OCI-LY1 (cell line): ENCODE results near the gene ESPL1.

Source experiments
- H2AFZ ChIP-seq: fragments of 200-600 bp; sonication (generic), shearing (Covaris generic); 2 replicates; pipeline ENCODE4 v1.6.0; 2014; ENCODE audit warnings: antibody characterized with exemption, mild to moderate bottlenecking, low read length
- H3F3A ChIP-seq: fragments of 200-600 bp; sonication (generic), shearing (Covaris generic); 2 replicates; pipeline ENCODE4 v1.6.0; 2014; ENCODE audit warnings: mild to moderate bottlenecking, antibody characterized with exemption, low read length, moderate library complexity; ENCODE audit not compliant: insufficient read depth
- H3K27ac ChIP-seq: fragments of 200-600 bp; sonication (generic); 2 replicates; pipeline ENCODE4 v1.5.1; 2014; ENCODE audit warnings: low read length, mixed run types, mild to moderate bottlenecking, low read depth; ENCODE audit not compliant: poor library complexity, severe bottlenecking
- H3K27me3 ChIP-seq: fragments of 200-600 bp; sonication (generic); 2 replicates; pipeline ENCODE4 v1.6.0; 2014; ENCODE audit warnings: antibody characterized with exemption, mild to moderate bottlenecking, low read length, moderate library complexity; ENCODE audit not compliant: insufficient read depth
- H3K36me3 ChIP-seq: fragments of 200-600 bp; sonication (generic); 2 replicates; pipeline ENCODE4 v1.6.1; 2014; ENCODE audit warnings: mild to moderate bottlenecking, antibody characterized with exemption, low read length, moderate library complexity, mixed read lengths; ENCODE audit not compliant: insufficient read depth
- H3K4me1 ChIP-seq: fragments of 200-600 bp; sonication (generic); 2 replicates; pipeline ENCODE4 v1.5.1; 2014; ENCODE audit warnings: mild to moderate bottlenecking, low read length, moderate library complexity; ENCODE audit not compliant: insufficient read depth, severe bottlenecking
- H3K4me2 ChIP-seq: fragments of 200-600 bp; sonication (generic), shearing (Covaris generic); 2 replicates; pipeline ENCODE4 v1.6.1; 2014; ENCODE audit warnings: low read length
- H3K4me3 ChIP-seq: fragments of 200-600 bp; sonication (generic); 2 replicates; pipeline ENCODE4 v1.5.1; 2014; ENCODE audit warnings: low read length, low read depth, mild to moderate bottlenecking, mixed read lengths; ENCODE audit not compliant: poor library complexity, severe bottlenecking
- H3K79me2 ChIP-seq: fragments of 200-600 bp; shearing (Covaris generic); 2 replicates; pipeline ENCODE4 v1.6.1; 2016; ENCODE audit warnings: mixed run types, low read length, mixed read lengths; ENCODE audit not compliant: insufficient read depth
- H3K9ac ChIP-seq: fragments of 200-600 bp; sonication (generic), shearing (Covaris generic); 2 replicates; pipeline ENCODE4 v1.6.1; 2014; ENCODE audit warnings: mild to moderate bottlenecking, low read length, mixed read lengths
- H3K9me2 ChIP-seq: fragments of 200-600 bp; sonication (generic), shearing (Covaris generic); 2 replicates; pipeline ENCODE4 v1.6.1; 2014; ENCODE audit warnings: low read depth, mild to moderate bottlenecking, low read length, mixed read lengths
- H3K9me3 ChIP-seq: fragments of 200-600 bp; shearing (Covaris generic); 2 replicates; pipeline ENCODE4 v1.6.1; 2014; ENCODE audit warnings: low read length, mixed read lengths
- H4K20me1 ChIP-seq: fragments of 200-600 bp; sonication (generic), shearing (Covaris generic); 2 replicates; pipeline ENCODE4 v1.6.0; 2016; ENCODE audit warnings: mild to moderate bottlenecking, low read length; ENCODE audit not compliant: insufficient read depth
- EZH2 ChIP-seq: fragments of 200-600 bp; sonication (generic), shearing (Covaris generic); IDR thresholded peaks from 2 replicates; pipeline ENCODE4 v1.8.0; 2017; ENCODE audit warnings: borderline replicate concordance, mixed run types, mild to moderate bottlenecking, antibody characterized with exemption, low read length, moderate library complexity, mixed read lengths
- TF ChIP-seq, protein P1 (sequence below): fragments of 200-600 bp; sonication (generic), shearing (Covaris generic); IDR thresholded peaks from 2 replicates; pipeline ENCODE4 v1.5.1; 2017; ENCODE audit warnings: mild to moderate bottlenecking, antibody characterized with exemption, low read length, moderate library complexity, mixed read lengths

The ESPL1 gene

DNA sequence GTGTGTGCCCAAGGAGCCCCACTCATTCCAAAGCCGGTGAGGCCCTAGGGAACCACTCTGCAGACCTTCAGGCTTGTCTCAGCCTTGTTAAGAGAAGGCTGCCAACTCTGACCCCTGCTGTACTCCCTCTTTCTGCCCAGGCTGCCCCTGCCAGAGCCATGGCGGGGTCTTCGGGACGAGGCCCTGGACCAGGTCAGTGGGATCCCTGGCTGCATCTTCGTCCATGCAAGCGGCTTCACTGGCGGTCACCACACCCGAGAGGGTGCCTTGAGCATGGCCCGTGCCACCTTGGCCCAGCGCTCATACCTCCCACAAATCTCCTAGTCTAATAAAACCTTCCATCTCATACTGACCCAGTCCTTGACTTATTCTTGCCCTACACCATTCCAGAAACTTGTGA lies 38.7 kb downstream of the ESPL1 start:
- Histone ChIP-seq H2AFZ (no peak overlapping the region), H3K27me3 (no peaks in the 10 kb centered on the region), H3K4me3 (no peak overlapping the region), H4K20me1 (no peaks in the 10 kb centered on the region), H3K4me2 (no peak overlapping the region), H3K4me1 (no peaks in the 10 kb centered on the region), H3K79me2 (no peaks in the 10 kb centered on the region), H3K27ac (no peak overlapping the region), H3F3A (no peaks in the 10 kb centered on the region), H3K9ac (no peak overlapping the region), H3K9me2 (no peaks in the 10 kb centered on the region), H3K9me3 (no peaks in the 10 kb centered on the region), H3K36me3 (peaks cover 57% of the 10 kb centered on the region)
- TF ChIP-seq, protein P1, sequence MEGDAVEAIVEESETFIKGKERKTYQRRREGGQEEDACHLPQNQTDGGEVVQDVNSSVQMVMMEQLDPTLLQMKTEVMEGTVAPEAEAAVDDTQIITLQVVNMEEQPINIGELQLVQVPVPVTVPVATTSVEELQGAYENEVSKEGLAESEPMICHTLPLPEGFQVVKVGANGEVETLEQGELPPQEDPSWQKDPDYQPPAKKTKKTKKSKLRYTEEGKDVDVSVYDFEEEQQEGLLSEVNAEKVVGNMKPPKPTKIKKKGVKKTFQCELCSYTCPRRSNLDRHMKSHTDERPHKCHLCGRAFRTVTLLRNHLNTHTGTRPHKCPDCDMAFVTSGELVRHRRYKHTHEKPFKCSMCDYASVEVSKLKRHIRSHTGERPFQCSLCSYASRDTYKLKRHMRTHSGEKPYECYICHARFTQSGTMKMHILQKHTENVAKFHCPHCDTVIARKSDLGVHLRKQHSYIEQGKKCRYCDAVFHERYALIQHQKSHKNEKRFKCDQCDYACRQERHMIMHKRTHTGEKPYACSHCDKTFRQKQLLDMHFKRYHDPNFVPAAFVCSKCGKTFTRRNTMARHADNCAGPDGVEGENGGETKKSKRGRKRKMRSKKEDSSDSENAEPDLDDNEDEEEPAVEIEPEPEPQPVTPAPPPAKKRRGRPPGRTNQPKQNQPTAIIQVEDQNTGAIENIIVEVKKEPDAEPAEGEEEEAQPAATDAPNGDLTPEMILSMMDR, result no peak
- TF ChIP-seq EZH2, result no peak

DNA sequence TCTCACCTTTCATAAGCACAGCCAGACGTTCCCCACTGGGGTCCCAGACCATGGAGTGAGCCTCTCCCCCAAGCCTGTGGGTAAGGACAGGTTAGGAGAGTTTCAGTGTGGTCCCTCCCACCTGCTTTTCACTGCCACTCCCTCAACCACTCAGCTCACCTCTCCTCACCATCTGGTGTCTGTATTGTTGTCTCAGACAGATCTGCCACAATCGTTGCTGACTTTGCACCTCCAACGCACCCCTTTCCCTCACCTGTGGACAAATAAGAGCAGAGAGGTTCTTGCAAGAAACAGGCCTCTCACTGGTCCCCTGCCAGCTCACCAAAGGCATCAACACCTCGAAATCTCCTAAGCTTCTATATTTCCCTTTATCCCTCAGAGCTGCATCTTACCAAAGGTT lies 40.2 kb downstream of the ESPL1 start:
- Histone ChIP-seq H3K9me3 (no peaks in the 10 kb centered on the region), H3K36me3 (peaks cover 43% of the 10 kb centered on the region), H3K4me2 (no peak overlapping the region), H3K27me3 (no peaks in the 10 kb centered on the region), H2AFZ (no peak overlapping the region), H3K4me3 (no peak overlapping the region), H3K9ac (no peak overlapping the region), H3K4me1 (no peaks in the 10 kb centered on the region), H3F3A (no peaks in the 10 kb centered on the region), H3K27ac (no peak overlapping the region), H4K20me1 (no peaks in the 10 kb centered on the region), H3K9me2 (no peaks in the 10 kb centered on the region), H3K79me2 (no peaks in the 10 kb centered on the region)
- TF ChIP-seq, protein P1, result no peak
- no peak for TF ChIP-seq EZH2

DNA sequence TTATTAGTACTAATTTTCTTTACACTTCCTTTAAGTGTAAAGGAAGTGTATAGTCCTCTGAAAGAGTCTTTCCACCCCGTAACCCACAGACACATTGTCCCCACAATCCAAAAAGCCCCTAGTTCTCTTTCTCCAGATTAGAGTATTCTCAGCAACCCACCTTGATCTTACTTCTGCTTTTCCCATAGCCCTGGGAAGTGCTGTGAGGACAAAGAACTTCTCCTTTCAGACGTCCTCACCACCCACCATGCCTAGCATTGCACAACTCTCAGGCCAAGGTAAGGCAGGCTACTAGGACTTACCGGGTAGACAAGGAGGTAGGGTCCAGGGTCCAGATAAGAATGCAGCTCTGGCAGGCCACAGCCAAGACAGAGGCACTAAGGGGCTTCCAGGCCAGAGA lies 45.9 kb downstream of the ESPL1 start:
- no peak for TF ChIP-seq EZH2
- TF ChIP-seq, protein P1, result no peak
- H3K79me2 ChIP-seq, result no peaks in the 10 kb centered on the region
- H2AFZ ChIP-seq, result no peak overlapping the region
- H3K4me2 ChIP-seq, result no peak overlapping the region
- peaks cover 40% of the 10 kb centered on the region for H3K36me3 ChIP-seq
- H3K9me2 ChIP-seq, result no peaks in the 10 kb centered on the region
- no peaks in the 10 kb centered on the region for H3K4me1 ChIP-seq
- H3K9me3 ChIP-seq, result no peaks in the 10 kb centered on the region
- no peak overlapping the region for H3K4me3 ChIP-seq
- no peak overlapping the region for H3K27ac ChIP-seq
- H3K9ac ChIP-seq, result no peak overlapping the region
- no peaks in the 10 kb centered on the region for H4K20me1 ChIP-seq
- H3F3A ChIP-seq, result no peaks in the 10 kb centered on the region
- no peaks in the 10 kb centered on the region for H3K27me3 ChIP-seq
